ACHN (cell line): ENCODE data around the gene RHO.

Source experiments
- DNase-seq: peaks from one replicate; pipeline ENCODE4 v3.0.0-alpha.2; 2015
- in situ Hi-C: cut with HindIII; loops from 2 replicates; pipeline ENCODE4 v1.10.0; 2017; ENCODE audit warnings: low sequenced_read_pairs, low pct_ligation_motif_present, low pct_unique_long_range_greater_than_20kb

The RHO gene

DNA sequence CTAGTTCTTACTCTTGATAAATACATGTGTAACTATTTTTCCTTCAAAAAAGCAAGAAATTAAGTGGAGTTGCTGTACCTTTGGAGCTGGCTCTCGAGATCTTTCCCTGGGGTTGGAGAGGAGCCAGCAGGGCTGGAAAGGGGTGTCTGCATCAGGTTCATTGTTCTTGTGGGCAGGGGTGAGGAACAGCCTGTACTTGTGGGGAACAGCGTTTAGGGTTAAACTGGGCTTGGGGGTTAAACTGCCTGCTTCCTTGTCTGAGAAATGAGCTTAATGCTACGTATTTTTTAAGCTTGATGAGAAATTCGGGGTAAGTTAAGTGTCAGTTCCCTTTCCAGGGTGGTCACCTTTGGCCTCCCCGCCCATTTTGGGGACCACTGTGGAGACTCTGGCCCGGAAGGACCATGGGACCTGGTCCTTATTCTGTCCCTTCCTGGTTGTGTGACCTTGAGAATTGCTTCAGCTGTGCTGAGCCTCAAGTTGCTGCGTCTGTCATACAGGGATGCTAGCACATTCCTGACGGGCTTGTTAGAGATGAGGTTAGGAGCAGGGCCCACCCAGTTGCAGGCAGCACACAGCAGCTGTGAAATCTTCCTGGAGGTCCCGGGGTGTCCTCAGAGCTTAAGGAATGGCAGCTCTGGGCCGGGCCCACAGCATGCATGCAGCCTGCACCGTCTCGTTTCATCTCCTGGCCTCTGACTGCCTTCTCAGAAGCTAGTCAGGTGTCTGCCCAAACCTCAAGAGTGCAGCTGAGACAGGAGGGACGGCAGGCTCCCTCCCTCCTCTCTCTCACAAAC lies 26.1 kb downstream of the RHO start:
- no peak for DNase-seq
- in situ Hi-C loops, result no loop called here

DNA sequence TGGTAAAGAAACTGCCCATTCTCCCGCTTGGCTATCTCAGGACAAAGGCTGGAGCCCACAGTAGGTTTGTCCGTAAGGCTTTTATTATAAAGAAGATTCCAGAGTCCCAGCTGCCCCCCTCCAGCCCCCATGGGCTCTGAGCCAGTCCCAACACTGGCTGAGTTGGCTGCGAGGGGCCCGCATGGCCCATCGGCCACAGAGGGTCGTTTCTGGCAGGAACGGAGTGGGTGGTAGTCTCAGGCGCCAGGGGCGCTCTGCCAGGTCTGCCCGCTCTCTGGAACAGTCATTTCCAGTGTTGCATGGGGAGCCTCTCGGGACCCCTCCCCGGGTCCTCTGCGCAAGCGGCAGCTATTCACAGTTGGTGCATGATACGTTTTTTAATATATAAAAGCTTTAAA lies 26.7 kb downstream of the RHO start:
- in situ Hi-C loops, result no loop called here
- no peak for DNase-seq

DNA sequence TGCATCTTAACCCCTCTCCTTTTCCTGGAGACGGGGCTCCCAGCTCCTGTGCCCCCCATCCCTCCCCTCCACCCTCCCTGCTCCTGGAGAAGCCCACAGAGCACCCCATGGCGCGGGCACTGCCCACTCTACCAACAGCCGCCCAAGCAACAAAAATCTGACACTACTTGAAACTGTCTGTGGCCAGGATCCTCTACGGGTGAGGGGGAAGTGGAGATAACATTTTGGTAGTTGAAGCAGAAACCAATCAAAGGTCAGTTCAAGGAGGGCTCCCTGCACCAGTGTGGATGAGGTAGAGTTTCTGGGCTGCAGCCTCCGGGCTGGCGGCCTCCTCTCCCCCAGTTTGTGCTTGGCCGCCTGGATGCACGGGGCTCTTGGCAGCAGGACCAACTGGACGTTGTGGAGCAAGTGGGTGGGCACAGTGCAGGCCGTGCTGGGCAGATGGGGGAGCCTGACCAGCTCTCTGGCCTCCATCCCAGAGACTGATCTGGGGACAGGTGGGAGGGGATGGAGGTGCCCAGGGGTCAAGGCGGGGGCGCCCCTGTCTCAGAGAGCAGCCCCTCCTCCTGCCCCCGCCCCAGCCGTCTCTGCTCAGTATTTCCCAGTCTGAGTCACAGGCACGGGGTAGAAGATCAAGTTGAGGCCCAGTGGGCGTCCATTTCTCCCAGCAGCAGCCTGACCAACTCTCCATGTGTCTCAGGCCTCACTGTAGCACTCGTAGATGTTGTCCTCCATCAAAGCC lies 27.3 kb downstream of the RHO start:
- in situ Hi-C loops, result no loop called here

DNA sequence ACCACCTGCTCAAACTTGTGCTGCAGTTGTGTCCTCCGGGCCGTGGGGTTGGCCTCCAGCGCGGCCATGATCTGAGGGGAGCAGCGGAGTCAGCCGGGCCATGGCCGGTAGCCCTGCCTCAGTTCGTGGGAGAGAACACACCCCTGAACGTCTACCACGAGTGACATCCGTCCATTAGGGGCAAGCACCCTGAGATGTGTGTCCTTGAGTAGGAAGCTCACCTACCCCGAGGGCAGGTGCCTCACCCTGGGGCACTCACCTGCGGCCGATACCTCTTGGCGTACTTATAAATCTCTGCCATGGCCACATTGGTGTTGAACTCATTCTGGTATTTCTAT lies 27.9 kb downstream of the RHO start:
- DNase-seq, result no peak
- in situ Hi-C loops, result no loop called here

More for the DNA sequence above, 27.3 kb downstream of the RHO start:
- DNase-seq, result no peak

DNA sequence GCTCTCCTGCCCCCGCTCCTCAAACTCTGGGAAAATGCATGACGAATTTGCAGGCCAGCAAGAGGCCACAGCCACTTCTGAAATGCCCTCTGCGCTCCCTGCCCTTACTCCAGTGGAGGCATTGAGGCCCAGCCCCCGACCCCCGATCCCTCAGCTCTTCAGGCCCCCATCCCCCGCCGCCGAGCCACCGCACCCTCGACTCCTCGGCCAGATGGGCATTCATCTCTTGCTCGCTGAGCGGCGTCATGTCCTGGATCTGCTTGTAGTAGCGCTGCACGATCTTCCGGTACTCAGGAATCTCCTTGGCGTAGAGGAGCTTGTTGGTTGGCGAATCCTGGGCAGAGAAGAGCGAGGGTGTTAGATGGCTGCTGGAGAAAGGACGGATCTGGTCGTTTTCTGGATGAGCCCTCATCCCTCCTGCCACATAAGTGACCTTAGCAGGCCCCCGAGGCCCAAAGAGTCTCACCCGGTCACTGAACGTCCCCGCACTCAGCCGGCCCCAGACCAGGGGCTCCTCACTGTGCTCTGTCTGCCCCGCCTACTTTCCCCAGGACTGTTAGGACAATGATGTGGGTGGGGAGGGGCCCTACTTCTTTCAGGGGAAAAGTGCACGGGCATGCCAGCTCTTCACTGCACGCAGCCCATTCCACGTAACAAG lies 28.6 kb downstream of the RHO start:
- DNase-seq, result no peak

DNA sequence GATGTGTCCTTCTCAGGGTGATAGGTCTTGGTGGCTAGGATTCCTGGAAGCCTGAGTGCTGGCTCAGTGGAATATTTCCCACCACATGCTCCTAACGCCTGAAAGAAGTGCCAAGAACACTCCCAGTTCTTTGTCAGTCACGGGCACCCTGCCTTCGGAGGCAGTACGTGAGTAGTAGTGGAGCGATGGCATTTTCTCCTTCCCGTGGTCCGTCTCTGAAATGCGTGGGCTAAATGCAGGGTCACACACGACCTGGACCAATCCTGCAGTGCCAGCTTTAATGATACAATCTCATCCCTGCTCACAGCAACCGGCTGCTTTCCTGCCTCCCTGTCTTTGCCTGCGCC lies 29.1 kb downstream of the RHO start:
- no peak for DNase-seq
- in situ Hi-C loops, result no loop called here

More for the DNA sequence above, 28.6 kb downstream of the RHO start:
- in situ Hi-C loops, result no loop called here

DNA sequence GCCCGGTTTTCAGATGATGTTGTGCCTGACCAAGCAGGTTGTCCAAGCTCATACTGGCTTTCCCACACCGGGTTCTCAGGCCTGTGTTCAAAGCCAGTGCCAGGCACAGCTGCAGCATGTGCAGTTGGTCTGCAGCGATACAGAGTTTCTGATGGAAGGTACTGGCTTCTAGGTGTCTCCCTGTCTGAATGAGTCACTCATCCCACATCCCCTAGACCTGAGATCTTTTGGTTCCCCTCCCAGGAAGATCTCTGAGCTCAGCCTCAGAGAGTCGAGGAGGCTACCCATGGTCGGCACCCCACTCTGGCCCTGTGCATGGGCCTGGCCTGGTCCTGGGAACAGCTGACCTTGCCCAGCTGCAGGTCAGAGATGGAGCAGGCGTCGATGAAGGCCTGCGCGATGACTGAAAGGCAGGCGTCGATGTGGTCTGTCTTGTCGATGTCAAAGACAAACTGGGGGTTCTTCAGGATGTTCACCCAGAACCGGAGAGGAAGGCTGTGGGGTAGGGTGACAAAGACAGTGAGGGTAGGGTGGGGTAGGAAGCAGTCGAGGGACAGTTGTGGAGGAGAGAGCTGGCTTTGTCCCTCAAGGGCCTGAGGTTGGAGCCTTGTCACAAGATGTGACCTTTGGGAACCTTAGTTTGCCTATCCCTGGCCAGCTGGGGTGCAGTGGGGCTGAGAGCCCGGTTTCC lies 29.8 kb downstream of the RHO start:
- no peak for DNase-seq
- in situ Hi-C loops, result no loop called here

DNA sequence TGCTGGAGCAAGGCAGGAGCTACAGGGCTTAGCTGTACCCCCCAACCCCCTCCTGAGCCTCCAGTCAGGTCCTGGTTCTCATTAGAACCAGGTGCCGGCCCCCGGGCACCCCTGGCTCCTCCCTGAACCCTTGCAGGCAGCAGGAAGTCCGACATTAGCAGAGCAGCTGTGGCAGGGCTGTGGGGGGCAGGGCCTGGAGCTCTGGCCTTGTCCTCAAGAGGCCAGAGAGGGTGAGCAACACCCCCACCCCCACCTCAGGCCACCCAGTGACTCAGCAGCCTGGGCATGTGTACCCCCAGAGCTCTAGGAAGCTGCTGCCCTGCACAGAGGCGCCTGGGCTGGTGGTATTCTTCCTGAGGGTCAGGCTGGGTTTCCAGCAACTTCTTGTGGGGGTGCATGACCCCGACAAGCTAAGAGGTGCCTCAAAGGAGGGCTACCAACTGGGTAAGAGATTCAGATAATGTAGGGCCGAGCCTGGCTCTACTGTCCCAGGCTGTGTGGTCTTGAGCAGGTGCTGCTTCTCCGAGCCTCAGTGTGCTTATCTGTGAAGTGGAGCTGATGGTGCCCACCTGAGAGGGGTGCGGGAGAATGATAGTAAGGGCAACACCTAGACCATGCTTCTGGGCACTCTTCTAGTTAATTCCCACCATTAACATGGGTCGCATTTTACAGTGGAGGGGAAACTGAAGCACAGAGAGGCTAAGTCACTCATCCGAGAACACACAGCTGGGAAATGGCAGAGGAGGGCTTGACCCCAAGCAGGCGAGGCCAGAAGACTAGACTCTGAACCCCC lies 30.5 kb downstream of the RHO start:
- peak; percentile 48 for DNase-seq
- in situ Hi-C loops, result no loop called here

DNA sequence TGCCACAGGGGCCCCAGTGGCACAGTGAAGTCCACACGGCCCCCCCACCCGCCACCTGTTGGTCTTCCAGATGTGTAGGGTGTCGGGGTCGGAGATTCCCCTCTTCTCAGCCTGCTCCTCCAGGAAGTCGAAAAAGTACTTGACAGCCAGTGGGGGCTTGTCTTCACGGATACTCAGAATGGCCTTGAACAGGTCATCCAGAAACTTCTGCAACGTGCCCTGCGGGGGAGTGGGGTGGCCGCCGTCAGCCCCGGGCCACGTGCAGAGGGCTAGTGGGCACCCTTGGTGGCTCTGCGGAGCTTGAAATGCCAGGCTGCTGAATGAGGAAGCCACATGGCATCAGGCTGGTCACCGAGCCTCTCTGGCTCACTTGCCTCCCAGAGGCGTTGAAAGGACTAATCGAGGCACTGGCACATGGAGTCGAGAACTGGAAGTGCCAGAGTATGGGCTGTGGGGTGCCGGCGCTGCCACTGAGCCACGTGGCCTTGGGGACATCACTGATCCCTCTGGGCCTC lies 31.2 kb downstream of the RHO start:
- no peak for DNase-seq
- in situ Hi-C loops, result no loop called here

DNA sequence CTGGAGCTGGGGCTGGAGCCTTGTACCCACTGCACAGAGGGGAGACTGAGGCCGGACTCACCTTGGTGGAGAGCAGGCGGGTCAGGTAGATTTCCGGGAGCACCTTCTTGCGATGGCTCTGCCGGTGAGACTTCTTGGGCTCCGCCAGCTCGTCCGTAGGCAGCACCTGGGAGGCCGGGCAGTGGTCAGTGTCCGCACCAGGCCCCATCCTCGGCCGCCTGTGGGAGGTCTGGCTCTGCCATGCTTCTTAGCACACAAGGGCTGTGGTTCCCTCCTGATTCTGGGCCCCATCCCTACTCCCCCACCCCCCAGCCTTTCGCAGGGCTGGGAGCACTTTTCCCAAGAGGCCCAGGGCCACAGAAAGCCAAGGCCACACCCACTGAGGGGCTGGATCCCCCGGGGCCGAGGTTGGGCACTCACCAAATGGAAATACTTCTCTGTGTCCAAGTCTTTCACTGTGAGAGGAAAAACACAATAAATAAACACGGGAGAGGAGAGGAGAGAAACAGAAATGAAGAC lies 31.9 kb downstream of the RHO start:
- in situ Hi-C loops, result no loop called here
- no peak for DNase-seq

DNA sequence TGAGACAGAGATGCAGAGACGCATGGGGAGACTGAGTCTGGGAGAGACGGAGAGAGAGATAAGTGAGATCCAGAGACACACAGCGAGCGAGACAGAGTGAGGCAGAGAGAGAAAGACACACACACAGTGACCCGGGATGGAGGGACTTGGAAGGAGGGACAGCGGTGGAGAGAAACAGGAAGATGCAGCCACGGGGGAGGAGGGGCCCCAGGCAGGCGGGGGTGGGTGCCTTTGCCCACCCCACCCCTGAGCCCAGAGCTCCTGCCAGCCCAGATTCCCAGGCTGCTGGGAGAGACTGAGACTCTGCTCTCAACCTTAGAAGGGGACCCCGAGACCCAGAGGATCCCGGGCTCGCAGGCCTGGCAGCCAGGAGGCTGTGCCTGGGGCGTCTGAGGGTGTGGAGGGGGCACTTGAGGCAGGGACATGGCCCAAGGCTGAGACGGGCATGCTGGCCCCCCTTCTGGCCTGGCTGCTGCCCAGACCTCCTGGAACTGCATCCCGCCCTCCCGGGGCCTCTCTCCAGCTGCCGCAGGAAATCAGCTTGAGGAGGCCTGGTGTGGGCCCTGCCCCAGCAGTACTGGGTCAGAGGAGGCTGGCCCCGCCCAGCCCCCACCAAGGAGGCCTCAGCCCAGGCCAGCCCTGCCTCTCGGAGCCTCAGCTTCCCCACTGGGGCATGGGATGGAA lies 32.6 kb downstream of the RHO start:
- DNase-seq, result no peak

DNA sequence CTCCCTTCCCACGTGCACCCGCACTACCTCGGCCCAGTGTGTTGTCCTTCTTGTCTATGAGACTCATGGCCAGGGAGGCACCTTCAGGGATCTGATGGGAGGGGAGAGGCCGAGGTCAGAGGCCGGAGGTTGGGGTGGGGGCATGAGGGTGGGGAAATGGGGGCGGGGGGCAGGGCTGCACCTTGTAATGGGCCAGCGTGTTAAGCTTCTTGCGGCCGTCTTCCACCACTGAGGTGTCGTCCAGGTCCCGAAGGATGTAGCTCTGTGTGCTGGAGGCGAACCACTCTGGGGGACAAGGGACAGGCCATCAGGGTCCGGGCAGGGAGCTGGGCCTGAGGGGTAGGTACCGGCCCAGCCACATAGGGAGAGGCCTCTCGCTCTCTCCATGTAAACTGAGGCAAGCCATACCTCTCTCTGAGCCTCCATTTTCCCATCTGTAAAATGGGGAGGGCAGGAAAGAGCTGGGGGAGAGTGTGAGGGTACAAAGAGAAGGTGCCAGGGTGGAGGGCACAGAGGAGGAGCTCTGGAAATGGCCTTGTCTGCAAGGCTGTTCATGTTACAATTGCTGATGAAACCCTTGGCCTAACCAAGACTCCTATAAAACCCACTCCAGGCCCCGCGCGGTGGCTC lies 33.3 kb downstream of the RHO start:
- in situ Hi-C loops, result no loop called here
- no peak for DNase-seq

More for the DNA sequence above, 32.6 kb downstream of the RHO start:
- in situ Hi-C loops, result no loop called here

DNA sequence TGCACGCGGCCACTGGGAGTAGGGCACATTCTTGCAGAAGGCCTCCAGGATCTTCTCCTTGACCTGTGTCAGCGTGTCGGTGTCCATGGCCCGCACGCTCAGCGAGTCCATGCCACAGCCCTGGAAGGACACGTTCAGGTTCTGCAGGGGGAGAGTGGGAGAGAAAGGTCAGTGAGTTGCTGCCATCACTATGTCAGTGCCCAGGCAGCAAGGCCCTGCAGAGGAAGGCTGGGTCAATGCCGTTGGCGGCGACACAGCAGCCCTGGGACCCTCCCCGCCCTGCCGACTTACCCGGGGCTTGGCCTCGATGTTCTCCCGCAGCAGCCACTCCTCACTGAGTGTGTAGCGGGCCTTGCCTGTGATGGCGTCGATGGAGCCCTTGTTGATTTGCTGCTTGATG lies 34.4 kb downstream of the RHO start:
- DNase-seq, result no peak
- in situ Hi-C loops, result no loop called here

DNA sequence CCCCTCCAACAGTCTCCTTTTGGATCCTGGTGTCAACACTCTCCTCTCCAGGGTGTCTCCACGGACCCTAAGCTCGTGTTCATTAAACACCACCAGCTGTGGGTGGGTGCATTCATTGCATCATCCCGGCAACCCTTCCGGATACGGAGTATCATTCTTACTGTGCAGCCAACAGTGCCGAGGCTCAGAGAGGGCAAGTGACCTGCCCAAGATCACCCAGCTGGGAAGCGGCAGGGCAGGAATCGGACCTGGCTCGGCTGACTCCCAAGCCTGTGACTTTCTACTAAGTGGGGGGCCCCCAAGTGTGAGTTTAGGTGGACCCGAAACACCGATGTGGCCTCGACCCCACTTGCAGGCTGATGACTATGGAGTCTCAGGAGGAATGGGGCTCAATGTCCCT lies 34.9 kb downstream of the RHO start:
- in situ Hi-C loops, result no loop called here
- DNase-seq, result no peak

DNA sequence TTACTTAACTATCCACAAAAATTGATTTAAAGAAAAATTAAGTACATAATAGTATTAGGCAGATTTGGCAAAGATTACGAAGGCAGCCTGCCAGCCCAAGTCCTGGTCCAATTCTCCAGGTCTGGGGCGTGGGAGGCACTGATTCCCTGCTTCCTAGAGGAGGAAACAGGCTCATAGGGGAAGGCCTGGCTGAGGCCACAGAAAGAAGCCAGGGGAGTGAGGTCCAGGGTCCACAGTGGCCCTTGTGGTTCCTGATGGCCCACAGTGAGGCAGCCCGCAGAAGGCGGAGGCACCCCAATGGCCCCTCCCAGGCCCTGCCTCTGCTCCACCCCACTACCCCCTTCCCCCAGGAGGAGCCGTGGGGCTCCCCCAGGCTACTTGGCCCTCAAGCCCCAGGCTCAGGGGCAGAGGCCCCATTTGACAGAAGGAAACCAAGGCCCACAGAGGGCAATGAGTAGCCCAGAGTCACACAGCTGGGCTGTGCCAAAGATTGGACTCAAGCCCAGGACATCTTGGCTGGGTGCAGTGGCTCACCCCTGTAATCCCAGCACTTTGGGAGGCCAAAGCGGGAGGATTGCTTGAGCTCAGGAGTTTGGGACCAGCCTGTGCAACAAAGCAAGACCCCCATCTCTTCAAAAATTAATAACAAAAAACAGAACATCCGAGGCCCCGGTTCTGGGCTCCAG lies 35.6 kb downstream of the RHO start:
- in situ Hi-C loops, result no loop called here
- DNase-seq, result no peak

DNA sequence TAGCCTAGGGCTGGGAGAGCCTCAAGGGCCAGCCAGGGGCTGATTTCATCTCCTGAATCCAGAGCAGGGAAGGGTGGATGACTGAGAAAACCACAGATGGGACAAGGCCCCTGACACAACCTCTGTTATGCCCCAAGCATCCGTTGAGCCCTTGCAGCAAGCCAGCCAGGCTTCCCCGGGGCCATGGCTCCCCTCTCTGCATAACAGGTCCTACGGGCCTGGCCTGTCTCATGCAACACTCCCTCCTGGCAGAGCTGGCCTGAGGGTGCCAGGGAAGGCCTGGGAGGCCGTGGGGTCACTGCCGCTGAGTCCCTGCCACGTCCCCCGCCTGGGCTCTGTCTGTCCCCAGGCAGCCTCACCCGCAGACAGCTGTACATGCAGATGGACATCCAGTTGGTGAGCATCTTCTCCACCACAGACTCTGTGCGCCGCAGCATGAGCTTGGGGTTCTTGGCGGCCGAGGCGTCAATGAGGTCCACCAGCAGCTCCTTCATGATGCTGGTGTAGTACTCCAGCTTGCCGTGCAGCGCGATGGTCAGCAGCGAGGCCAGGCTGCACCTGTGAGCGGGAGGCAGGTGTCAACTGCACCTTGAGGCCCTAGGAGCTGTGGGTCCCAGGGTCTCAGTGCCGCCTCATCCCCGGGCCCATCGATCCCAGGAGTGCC lies 36.7 kb downstream of the RHO start:
- DNase-seq, result no peak
- in situ Hi-C loops, result no loop called here
